DOHH2 (cell line): ENCODE measurements around the gene TRIM5.

Experiments
- CTCF ChIP-seq: fragments of 200-600 bp; sonication (generic); IDR thresholded peaks from one replicate; pipeline ENCODE4 v1.5.1; 2014; ENCODE audit warnings: antibody characterized with exemption, mild to moderate bottlenecking, low read depth, low read length; ENCODE audit not compliant: poor library complexity, severe bottlenecking
- EZH2phosphoT487 ChIP-seq: fragments of 200-600 bp; sonication (generic); IDR thresholded peaks from 2 replicates; pipeline ENCODE4 v1.6.1; 2017; ENCODE audit warnings: borderline replicate concordance, mild to moderate bottlenecking, antibody characterized with exemption, low read length, moderate library complexity, mixed read lengths

GRCh38 chr11:5622802-5623201 lies 62.1 kb downstream of the TRIM5 start:
- no peak for TF ChIP-seq CTCF
- TF ChIP-seq EZH2phosphoT487: no peak
